ENCODE data around the gene BTRC.
"Not testable (repeated sequence)": the region's sequence is repeated elsewhere in the genome, so short reads cannot be mapped to it uniquely, and the experiment has no call there.

BTRC gene

DNA sequence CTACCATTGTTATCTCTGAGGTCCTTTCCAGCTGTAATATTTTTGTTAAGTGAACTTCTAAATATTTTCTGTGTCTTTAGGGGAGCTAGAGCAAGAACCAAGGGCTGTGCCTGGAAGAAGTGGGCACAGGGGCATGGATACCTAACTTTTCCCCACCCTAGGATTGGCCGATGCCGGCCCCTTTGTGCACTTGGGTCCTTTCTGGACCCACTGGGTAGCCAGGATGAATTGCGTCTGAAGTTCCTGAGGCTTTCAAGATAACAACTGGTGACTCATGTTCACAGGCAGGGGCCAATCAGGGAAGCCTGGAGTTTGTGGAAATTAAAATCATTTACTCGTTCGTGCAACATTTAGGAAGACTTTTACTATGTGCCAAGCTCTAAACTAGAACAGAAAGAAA, 234.9 kb downstream of the BTRC start:
- no peak for DNase-seq (ENCODE audit: low read depth)

DNA sequence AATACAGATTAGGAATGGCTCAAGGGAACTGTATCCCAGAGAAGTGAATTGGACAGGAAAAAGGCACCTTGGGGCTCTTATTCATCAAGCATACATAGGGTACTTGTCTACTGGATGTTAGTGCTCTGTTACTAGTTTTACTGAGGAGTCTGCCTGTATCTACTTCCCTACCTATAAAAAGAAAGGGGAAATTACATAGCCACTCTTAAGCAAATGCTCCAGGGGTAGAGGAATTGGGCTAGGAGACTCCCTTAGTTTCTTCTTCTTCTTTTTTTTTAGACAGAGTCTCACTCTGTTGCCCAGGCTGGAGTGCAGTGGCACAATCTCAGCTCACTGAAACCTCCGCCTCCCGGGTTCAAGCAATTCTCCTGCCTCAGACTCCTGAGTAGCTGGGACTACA, 239.4 kb downstream of the BTRC start:
- DNase-seq (ENCODE audit: low read depth), result not testable (repeated sequence)

DNA sequence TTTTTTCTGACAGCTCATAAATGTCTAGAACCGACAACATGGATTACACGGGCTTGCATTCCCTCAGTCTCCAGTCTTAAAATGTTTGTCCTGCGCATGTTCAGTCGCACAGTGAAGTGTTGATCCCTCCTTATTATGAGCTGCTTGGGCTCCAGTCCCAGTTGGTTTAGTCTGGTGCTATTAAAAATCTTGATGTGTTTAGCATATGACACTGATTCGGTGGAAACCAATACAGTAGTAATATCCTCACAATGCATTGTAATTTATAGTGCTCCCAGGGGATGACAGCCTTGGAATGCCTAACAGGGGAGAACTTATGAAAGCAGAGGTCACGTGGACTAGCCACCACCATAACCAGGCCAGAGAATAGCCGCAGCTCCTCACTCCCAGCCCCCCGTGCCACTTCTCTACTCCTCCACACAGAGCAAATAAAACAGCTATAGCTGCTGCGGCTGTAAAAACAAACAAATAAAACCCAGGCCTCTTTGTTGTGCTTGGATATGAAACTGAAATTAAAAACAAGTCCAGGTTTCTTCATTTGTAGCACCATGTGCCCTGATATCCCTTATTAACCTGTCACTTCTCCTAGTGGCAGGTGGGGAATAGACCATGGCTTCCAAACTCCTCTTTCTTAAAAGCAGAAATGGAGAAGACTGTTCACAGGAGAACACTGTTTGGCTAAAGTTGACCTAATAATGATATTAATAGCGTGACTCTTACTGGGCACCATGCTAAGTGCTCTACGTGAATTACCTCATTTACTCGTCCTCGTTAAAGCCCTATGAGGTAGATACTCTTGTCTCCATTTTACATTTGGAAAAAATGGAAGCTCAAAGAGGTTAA, 241.8 kb downstream of the BTRC start:
- no peak for DNase-seq (ENCODE audit: low read depth)

DNA sequence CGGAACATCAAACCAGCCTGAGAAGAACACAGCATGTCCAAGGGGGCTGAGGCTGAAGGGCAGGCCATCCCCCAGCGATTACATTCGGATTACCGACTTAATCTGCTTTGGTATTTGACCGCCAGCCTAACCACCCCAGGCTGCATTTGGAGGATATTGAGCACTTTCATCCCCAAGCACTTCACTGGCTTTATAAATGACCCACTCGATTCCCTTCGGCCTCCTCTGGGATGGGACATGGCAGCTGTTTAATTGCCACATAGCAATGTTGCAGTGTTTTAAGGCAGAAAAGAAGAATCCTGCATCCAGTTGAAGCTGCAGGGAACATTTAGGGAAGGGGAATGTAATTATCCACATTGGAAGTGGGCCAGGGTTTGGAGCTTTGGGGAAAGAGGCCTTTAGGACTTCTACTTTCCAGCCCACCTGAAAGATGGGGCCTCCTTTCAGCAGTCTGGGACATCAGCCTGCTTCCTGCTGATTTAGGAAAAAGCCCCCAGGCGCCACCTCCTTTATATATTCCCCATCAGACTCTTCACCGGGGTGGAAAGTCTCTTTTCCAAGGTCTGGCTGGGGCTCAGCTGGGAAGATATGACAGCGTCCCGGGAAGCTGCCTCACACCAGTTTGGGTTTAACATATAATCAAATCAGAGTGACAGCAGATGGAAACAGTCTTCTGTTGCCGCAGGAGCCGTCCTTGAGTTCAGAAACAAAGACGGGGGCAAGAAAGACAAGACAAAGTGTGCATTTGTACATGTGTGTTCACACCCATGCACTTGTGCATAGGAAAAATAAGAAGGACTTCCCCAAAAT, 243.3 kb downstream of the BTRC start:
- DNase-seq (ENCODE audit: low read depth), result no peak

DNA sequence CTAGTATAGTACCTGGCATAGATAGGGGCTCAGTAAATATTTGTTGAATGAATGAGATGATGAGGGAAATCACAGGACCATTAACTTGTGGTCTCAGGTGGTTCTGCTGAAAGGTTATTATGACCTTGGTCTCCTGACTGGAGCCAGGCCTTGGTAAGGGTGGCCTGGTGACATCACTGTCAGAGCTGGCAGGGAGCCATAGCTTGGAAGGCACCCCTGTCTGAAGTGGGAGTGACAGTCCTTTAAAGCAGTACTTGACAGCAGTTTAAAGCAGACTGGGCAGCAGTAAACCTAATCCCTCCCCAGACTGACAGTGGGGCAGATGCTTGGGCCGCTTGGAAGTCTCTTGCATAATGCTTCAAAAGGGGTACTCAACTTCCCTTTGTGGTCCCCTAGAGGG, 247.6 kb downstream of the BTRC start:
- no peak for DNase-seq (ENCODE audit: low read depth)

DNA sequence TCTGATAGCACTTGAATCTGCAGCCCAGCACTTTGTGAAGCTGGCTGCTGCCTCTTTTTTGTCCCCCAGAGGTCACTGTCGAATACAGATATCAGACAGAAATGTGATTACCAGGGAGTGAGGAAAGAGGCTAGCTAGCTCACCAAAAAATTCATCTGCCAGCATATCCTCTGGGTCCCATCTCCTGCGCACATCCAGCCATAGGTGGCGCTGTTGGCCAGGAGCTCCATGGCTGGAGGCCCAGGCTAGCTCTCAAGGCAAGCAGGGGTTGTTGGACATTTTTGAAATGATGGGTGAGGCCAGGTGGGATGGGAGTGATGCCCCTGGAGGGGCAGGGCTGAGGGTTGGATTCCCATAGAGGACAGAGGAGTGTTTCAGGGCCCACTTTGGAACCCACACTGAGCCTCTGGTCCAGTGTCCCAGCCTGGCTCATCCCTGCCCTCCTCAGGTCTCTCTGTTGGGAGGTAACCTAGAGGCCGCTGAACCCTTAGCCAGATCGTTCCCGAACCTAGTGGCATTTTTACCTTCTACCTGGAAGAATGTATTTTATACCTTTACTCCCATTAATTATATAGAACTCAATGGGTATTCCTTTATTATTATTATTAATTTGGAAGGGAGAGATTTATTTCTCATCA, 248.9 kb downstream of the BTRC start:
- DNase-seq (ENCODE audit: low read depth), result peak; percentile 36
